A673 (cell line): Measurements from ENCODE around the gene DGKA. TPM values are rescaled to one million over a fixed set of nuclear protein-coding genes. Genes with fewer than 3 reads are reported as not detected.
A peak's percentile ranks its signal among the peaks of the same experiment; 100 is the strongest.
"Not testable (repeated sequence)": the region's sequence is repeated elsewhere in the genome, so short reads cannot be mapped to it uniquely, and the experiment has no call there.

ENCODE experiments used
- BruUV-seq: library from RNA; stranded (reverse); fragments of 400-500 nt; replicated peaks from 2 replicates; lab custom pipeline; 2021; lab: Mats Ljungman, UMichigan
- CTCF ChIA-PET: fragments of 300-600 bp; sonication (Branson Sonifier 250); formaldehyde crosslinking; loops from one replicate; lab custom pipeline; 2022; ENCODE audit warnings: antibody characterized with exemption; lab: Charles Lee
- POLR2A ChIA-PET: fragments of 300-600 bp; sonication (Branson Sonifier 250); formaldehyde crosslinking; loops from one replicate; lab custom pipeline; 2022; ENCODE audit warnings: antibody characterized with exemption; ENCODE audit not compliant: low non-redundant PET; lab: Charles Lee
- DNase-seq: peaks from one replicate; pipeline ENCODE4 v3.0.0-alpha.2; 2015; ENCODE audit warnings: low spot score
- H3K27ac ChIP-seq: fragments of 200-600 bp; sonication (generic); 2 replicates; pipeline ENCODE4 v1.5.1; 2016; ENCODE audit warnings: mixed run types, low read depth, mild to moderate bottlenecking, mixed read lengths, antibody characterized with exemption, low read length; ENCODE audit not compliant: poor library complexity, severe bottlenecking
- H3K27me3 ChIP-seq: fragments of 200-600 bp; sonication (generic); replicated peaks from 2 replicates; pipeline ENCODE4 v1.6.1; 2017; ENCODE audit warnings: mixed run types, low read depth, mild to moderate bottlenecking, mixed read lengths, antibody characterized with exemption, low read length; ENCODE audit not compliant: insufficient read depth, poor library complexity
- H3K36me3 ChIP-seq: fragments of 200-600 bp; sonication (generic); 2 replicates; pipeline ENCODE4 v1.6.1; 2016; ENCODE audit warnings: mixed run types, mild to moderate bottlenecking, mixed read lengths, antibody characterized with exemption, low read length; ENCODE audit not compliant: insufficient read depth, poor library complexity, severe bottlenecking
- H3K4me1 ChIP-seq: fragments of 200-600 bp; sonication (generic); 2 replicates; pipeline ENCODE4 v1.6.1; 2017; ENCODE audit warnings: mixed run types, mild to moderate bottlenecking, mixed read lengths, antibody characterized with exemption, low read length; ENCODE audit not compliant: insufficient read depth, poor library complexity, severe bottlenecking
- H3K4me3 ChIP-seq: fragments of 200-600 bp; sonication (generic); 2 replicates; pipeline ENCODE4 v1.5.1; 2016; ENCODE audit warnings: low read depth, mixed run types, mild to moderate bottlenecking, mixed read lengths, low read length; ENCODE audit not compliant: poor library complexity, severe bottlenecking
- H3K9me3 ChIP-seq: fragments of 200-600 bp; sonication (generic); 2 replicates; pipeline ENCODE4 v1.6.1; 2016; ENCODE audit warnings: mixed run types, low read depth, mild to moderate bottlenecking, mixed read lengths, antibody characterized with exemption, low read length; ENCODE audit not compliant: poor library complexity, severe bottlenecking
- EZH2 ChIP-seq: fragments of 200-600 bp; sonication (generic); IDR thresholded peaks from 2 replicates; pipeline ENCODE4 v1.6.1; 2017; ENCODE audit warnings: borderline replicate concordance, low read depth, mild to moderate bottlenecking, mixed read lengths, antibody characterized with exemption, low read length; ENCODE audit not compliant: poor library complexity, severe bottlenecking
- intact Hi-C: fragments of 100-400 bp; cut with micrococcal nuclease; formaldehyde crosslinking; loops from one replicate; pipeline ENCODE4 v1.10.0; 2022; ENCODE audit not compliant: unreplicated experiment
- total RNA-seq: library from RNA; stranded (reverse); gene quantifications from 2 replicates; pipeline ENCODE4 v1.2.3, GENCODE V29; 2021
- TF ChIP-seq, protein P1 (sequence below): fragments of 300-800, 200-600 bp; sonication (generic); conservative IDR thresholded peaks from 2 replicates; pipeline ENCODE4 v1.5.1; 2017; ENCODE audit warnings: low read depth, mild to moderate bottlenecking, antibody characterized with exemption, low read length, moderate library complexity, mixed read lengths

DGKA gene
- total RNA-seq, 1 experiment from 2014 or later: 10.1 TPM

DNA sequence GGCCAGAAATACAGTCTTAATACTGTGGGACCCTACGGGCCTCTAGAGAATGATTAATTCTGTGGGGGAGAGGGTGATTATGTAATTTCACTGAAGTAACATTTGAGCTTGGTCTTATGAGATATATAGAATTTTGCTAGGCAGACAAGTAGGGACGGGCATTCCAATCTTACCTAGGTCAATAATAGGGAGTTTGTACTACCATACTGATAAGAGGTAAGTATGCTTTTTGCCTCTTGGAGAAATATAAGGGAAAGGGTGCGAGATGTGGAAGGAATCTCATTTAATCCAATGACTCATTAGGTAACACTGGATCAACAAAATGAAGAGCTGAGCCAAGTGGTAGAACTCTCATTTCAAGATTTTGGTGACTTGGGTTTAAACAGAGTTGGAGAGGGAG lies 48.1 kb downstream of the DGKA start:
- ChIA-PET CTCF (no interaction called here), POLR2A (no interaction called here)
- BruUV-seq: no TSS peak
- no peak for DNase-seq
- H3K27ac ChIP-seq: no peak overlapping the region
- H3K36me3 ChIP-seq: peaks cover 11% of the 10 kb centered on the region
- intact Hi-C loops: no loop called here
- no peaks in the 10 kb centered on the region for H3K27me3 ChIP-seq
- H3K9me3 ChIP-seq: no peaks in the 10 kb centered on the region
- no peak overlapping the region for H3K4me3 ChIP-seq
- TF ChIP-seq EZH2: no peak
- TF ChIP-seq, protein P1, sequence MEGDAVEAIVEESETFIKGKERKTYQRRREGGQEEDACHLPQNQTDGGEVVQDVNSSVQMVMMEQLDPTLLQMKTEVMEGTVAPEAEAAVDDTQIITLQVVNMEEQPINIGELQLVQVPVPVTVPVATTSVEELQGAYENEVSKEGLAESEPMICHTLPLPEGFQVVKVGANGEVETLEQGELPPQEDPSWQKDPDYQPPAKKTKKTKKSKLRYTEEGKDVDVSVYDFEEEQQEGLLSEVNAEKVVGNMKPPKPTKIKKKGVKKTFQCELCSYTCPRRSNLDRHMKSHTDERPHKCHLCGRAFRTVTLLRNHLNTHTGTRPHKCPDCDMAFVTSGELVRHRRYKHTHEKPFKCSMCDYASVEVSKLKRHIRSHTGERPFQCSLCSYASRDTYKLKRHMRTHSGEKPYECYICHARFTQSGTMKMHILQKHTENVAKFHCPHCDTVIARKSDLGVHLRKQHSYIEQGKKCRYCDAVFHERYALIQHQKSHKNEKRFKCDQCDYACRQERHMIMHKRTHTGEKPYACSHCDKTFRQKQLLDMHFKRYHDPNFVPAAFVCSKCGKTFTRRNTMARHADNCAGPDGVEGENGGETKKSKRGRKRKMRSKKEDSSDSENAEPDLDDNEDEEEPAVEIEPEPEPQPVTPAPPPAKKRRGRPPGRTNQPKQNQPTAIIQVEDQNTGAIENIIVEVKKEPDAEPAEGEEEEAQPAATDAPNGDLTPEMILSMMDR: no peak
- H3K4me1 ChIP-seq: no peaks in the 10 kb centered on the region

DNA sequence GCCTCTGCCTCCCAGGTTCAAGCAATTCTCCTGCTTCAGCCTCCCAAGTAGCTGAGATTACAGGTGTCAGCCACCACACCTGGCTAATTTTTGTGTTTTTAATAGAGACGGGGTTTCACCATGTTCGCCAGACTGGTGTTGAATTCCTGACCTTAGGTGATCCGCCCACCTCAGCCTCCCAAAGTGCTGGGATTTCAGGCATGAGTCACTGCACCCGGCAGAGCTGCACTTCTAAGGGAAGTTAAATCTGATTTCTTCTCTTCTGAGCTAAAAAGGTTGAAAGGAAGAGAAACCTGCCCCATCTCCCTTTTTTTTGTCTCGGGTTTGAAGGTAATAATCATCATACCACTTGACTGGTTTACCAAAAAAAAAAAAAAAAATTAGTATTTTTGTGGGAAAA lies 50.9 kb downstream of the DGKA start:
- H3K4me3 ChIP-seq, BruUV-seq, H3K4me1 ChIP-seq, POLR2A ChIA-PET, H3K9me3 ChIP-seq, intact Hi-C loops, DNase-seq, H3K27ac ChIP-seq, H3K27me3 ChIP-seq: not testable (repeated sequence)
- CTCF ChIA-PET: interaction anchor here (0.7 kb wide), 1 partner anchor 14 kb away, joined by 8 read pairs; no protein-coding TSS in a partner anchor
- H3K36me3 ChIP-seq: peaks cover 18% of the 10 kb centered on the region

DNA sequence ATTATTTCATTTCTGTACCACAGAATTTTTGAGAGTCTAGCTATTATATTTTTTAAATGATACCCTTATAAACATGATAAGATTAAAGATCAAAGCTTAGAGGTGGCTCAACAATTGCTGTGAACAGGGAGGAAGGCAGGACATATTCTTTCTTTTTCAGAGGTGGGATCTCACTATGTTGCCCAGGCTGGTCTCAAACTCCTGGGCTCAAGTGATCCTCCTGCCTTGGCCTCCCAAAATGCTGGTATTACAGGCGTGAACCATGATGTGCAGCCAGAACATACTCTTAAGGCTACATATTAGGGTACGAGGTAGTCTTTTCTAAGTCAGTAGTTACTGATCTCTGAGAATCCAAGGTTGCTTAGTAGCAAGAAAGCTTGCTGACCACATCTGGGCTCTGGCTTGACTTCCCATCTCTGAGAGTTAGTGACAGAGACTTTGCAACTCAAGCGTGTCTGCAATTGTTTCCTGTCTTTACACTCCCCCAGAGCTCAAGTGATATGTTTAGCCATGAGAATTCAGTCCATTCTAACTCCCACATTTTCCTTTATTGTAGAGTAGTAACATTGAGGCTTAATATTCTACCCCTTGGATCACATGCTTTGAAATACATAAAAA lies 51.5 kb downstream of the DGKA start:
- H3K9me3 ChIP-seq: no peaks in the 10 kb centered on the region
- H3K27me3 ChIP-seq: no peaks in the 10 kb centered on the region
- no peak overlapping the region for H3K4me3 ChIP-seq
- intact Hi-C loops: no loop called here
- TF ChIP-seq EZH2: no peak
- TF ChIP-seq, protein P1: no peak
- H3K36me3 ChIP-seq: peaks cover 20% of the 10 kb centered on the region
- ChIA-PET CTCF (interaction anchor here (0.7 kb wide), 1 partner anchor 14 kb away, joined by 8 read pairs; no protein-coding TSS in a partner anchor), POLR2A (no interaction called here)
- peak; percentile 61 for DNase-seq
- no peaks in the 10 kb centered on the region for H3K4me1 ChIP-seq
- no TSS peak for BruUV-seq
- peak overlapping the region; percentile 47 for H3K27ac ChIP-seq
